Epidermal melanocyte (primary cell): ENCODE measurements around the gene PTGDS.
A peak's percentile ranks its signal among the peaks of the same experiment; 100 is the strongest.

Source experiments
- DNase-seq: peaks from one replicate; pipeline ENCODE4 v3.0.0; 2011; ENCODE audit warnings: low spot score; ENCODE audit not compliant: insufficient read length

The PTGDS gene

DNA sequence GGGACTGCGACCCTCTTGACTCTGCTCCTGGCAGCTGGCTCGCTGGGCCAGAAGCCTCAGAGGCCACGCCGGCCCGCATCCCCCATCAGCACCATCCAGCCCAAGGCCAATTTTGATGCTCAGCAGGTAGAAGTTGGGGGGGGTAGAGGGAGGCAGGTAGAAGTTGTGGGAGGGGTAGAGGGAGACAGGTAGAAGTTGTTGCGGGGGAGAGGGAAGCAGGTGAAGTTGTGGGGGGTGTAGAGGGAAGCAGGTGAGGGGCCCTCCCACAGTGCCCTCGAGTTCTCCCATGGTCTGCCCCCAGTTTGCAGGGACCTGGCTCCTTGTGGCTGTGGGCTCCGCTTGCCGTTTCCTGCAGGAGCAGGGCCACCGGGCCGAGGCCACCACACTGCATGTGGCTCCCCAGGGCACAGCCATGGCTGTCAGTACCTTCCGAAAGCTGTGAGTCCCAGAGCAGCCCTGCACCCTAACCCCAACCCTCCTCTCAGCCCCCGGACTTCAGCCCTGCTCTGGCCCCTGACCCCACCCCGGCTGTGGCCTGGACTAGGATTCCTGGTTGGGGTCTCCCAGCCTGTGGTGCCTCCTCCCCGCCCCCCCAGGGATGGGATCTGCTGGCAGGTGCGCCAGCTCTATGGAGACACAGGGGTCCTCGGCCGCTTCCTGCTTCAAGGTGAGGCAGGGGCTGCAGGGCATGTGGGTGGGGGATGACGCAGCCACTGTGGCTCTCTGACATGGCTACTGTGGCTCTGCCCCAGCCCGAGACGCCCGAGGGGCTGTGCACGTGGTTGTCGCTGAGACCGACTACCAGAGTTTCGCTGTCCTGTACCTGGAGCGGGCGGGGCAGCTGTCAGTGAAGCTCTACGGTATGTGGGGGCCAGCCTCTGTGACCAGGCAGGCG, 31.7 kb upstream of the PTGDS start:
- DNase-seq: no peak

DNA sequence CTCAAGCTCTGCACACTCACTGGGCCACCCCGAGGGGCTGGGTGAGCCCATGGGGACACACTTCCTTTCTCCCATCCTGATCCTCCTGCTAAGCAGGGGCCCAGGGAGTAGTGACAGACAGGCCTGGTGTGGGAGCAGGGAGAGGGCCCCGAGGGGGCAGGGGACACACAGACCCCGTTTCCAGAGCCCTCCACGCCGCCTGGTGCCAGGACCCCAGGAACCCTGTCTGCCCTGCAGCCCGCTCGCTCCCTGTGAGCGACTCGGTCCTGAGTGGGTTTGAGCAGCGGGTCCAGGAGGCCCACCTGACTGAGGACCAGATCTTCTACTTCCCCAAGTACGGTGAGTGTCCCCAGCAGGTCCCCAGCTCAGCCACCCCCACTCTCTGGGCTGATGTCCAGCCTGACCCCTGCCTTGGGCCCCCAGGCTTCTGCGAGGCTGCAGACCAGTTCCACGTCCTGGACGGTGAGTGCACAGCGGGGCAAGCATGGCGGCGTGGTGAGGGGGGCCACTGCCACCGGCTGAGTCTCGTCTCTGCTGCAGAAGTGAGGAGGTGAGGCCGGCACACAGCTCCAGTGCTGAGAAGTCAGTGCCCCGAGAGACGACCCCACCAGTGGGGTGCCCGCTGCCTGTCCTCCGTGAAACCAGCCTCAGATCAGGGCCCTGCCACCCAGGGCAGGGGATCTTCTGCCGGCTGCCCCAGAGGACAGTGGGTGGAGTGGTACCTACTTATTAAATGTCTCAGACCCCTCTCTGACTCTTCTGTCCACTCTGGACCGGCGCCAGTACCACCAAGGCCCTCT, 30.9 kb upstream of the PTGDS start:
- DNase-seq: no peak

DNA sequence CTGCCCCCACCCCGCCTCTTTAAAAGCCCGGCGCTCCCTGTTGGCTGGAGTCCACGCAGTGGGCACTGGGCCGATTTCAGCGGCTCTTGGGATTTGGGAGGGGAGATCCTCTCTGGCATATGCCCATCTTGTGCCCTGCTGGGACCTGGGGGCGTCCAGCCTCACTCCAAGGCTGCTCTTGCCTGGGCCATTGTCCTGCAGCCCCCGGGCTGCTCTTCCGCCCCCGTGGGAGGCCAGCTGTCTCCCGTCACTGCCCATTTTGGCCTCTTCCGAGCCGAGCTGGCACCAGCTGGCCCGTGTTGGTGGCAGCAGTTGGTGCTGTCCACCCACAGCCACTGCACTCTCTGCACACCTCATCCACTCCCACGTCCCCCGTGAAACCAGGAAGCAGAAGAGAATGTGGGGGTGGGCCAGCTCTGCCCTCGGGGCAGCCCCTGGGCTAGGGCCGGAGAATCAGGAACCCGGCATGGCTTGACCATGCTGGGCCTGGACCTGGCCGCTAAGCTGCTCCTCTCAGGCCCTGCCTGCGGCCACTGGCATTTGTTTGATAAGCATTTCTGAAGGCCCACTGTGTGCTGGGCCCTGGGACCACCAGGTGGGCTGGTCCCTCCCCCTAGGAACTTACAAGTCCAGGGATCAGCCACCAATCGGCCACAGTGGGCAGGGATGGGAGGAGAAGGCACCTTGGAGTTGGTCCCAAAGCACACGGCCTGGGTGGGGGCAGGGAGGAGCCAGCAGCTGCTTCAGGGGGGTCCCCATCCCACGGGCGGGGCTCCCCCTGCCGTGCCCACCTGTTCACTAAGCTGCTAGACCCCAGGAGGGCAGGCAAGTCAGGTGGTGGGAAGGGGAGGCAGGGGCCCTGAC, 30.0 kb upstream of the PTGDS start:
- no peak for DNase-seq

DNA sequence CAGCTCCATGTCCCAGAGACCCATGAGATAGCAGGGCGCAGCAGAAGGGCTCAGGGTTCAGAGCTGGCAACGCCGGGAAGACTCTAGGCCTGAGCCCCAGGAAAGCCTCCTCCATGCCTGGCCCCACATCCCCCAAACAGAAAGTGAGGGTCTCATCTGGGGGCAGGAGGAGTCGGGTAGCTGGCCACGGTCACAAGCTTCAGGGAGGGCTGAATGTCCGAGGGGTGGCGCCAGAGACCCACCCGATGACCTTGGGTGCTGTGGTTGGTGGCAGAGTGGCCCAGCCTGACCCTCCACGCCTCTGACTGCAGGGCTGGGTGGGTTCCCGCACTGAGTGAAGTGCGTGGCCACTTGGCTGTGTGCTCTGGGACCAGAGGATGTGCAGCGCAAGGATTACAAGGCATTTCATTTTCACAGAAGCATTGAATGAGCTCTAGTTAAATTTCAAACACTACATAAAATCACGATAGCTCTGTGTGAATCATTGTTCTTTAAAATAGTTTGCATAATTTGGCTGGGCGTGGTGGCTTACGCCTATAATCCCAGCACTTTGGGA, 29.3 kb upstream of the PTGDS start:
- no peak for DNase-seq

DNA sequence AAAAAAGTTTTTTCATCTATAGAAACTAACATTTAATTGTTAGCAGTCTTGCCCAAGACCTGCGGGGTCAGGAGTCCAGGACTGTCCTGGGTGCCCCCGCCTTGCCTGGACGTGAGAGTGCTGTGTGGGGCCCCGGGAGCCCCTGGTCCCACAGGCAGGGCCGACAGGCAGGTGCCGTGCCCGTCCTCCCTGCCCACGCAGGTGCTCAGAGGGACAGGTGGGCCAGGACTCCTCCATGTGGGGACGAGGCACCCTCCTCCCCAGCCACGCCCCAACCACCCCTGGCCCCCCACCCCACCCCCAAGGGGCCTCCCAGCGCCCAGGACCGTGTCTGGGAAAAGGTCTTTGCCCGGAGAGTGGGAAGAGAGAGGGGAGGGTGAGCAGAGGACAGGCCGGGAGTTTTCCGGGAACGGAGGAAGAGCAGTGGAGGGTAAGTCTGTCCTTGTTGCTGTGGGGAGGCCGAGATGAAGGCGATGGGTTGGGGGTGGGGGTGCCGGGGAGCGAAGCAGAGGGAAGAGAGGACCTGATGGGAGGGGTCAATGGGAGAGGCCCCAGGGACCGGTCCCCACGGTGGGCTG, 28.0 kb upstream of the PTGDS start:
- DNase-seq: no peak

GRCh38 chr9:136949817-136950655, 27.3 kb upstream of the PTGDS start:
- peak; percentile 99 for DNase-seq

- DNase-seq: no peak
Measured at GRCh38 chr9:136950656-136951276, 26.5 kb upstream of the PTGDS start.

DNA sequence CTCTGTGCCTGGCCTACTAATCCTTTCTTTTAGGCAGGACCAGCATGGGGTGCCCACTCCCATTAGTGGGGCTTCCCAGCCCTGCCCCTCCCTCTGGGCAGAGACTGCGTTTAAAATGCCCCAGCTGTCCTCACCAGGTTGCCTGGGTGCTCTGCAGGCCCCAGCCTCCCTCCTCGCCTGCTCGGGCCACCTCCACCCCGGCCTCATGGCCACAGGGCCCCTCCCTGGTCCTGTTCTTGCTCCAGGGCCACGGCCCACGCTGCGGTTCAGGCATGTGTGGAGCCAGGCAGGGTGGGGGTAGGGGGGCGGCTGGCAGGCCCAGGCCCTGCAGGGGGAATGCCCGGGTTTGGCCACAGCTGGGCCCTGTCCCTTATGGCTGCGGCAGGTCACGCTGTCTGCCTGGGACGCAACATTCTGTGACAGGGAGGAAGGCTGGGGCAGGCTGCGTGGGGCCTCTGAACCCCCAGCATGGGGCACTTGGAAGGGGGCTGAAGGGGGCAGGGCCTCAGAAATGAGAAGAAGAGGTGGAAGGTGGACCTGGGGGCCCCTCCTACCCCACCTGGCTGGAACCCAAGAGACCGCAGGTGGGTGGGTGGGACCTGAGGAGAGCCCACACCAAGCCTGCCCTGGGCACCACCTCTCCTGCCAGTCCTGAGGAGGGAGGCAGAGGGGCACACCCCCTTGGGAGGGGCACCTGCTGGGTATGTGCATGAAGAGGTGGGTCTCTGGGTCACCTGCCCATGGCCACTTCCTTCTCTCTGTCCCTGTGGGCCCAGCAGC, 25.6 kb upstream of the PTGDS start, which contains the start of gene LCN12:
LCN12 (plus strand) TSS at position 733 of the 780 bp plus-strand sequence. CDS start 55 bp downstream, outside the sequence.
- no peak for DNase-seq

DNA sequence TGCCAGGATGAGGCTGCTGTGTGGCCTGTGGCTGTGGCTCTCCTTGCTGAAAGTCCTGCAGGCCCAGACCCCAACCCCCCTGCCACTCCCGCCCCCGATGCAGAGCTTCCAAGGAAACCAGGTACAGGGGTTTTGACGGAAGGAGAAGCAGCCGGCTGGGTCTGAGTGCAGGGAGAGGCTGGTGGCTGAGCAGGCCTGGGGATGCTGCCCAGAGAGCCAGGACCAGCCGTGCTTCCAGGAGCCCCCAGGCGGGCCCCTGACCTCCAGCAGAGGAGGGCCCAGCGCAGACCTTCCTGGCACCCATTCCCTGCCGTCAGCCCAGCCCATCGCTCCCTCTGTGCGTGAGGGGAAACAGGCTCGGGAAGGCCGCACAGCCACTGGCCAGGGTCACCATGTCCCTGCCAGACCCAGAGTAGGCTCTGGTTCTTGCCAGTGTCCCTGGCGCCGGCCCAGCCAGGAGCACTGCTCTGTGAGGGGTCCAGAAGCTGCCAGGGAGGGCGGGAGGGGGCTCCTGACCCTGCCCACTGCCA, 24.9 kb upstream of the PTGDS start:
- DNase-seq: no peak

- DNase-seq: no peak
Measured at GRCh38 chr9:136952876-136953770, 24.2 kb upstream of the PTGDS start.

- no peak for DNase-seq
Measured at GRCh38 chr9:136953771-136954269, 23.5 kb upstream of the PTGDS start.

GRCh38 chr9:136954270-136955083, 22.8 kb upstream of the PTGDS start:
- DNase-seq: no peak

GRCh38 chr9:136955202-136955942, 21.9 kb upstream of the PTGDS start:
- DNase-seq: no peak

DNA sequence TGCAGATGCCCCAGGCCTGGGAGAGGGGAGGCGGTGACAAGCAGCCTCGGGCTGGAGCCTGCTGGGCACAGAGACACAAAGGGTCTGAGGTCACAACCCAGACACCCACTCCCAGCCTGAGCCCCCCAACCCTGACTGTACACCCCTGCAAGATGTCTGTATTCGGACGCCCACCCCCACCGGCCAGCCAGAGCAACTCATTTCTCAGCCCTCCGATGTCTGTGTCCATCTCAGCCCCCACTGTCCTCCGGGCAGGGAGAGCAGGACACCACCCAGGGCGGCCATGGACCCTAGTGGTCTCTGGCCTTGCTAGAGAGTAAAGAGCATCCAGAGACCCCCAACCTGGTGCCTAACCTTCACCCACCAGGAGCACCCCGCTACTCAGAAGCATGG, 21.4 kb upstream of the PTGDS start:
- no peak for DNase-seq

DNA sequence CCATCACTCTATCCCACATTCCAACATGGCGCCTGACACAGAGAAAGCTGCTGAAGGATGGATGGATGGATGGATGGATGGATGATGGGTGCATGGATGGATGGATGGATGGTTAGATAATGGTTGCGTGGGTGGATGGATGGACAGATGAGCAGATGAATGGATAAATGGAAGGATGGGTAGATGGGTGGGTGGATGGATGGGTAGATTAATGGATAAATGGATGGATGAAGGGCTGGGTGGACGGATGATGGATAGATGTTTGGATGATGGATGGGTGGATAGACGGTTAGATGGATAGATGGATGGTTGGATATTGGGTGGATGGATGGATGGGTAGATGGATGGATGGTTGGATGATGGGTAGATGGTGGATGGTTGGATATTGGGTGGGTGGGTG, 20.7 kb upstream of the PTGDS start:
- no peak for DNase-seq

DNA sequence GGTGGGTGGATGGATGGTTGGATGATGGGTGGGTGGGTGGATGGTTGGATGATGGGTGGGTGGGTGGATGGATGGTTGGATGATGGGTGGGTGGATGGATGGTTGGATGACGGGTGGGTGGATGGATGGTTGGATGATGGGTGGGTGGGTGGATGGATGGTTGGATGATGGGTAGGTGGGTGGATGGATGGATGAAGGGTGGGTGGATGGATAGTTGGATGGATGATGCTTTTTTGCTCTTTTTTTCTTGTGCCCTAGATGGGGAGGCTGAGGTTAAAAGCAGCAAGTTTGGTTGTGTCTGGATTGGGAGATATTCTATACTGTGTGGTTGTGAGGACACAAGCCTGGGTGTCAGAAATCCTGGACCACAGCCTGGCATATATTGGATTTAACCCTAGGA, 19.8 kb upstream of the PTGDS start:
- no peak for DNase-seq
